Measurements from ENCODE around the gene TFEB.

TFEB gene

DNA sequence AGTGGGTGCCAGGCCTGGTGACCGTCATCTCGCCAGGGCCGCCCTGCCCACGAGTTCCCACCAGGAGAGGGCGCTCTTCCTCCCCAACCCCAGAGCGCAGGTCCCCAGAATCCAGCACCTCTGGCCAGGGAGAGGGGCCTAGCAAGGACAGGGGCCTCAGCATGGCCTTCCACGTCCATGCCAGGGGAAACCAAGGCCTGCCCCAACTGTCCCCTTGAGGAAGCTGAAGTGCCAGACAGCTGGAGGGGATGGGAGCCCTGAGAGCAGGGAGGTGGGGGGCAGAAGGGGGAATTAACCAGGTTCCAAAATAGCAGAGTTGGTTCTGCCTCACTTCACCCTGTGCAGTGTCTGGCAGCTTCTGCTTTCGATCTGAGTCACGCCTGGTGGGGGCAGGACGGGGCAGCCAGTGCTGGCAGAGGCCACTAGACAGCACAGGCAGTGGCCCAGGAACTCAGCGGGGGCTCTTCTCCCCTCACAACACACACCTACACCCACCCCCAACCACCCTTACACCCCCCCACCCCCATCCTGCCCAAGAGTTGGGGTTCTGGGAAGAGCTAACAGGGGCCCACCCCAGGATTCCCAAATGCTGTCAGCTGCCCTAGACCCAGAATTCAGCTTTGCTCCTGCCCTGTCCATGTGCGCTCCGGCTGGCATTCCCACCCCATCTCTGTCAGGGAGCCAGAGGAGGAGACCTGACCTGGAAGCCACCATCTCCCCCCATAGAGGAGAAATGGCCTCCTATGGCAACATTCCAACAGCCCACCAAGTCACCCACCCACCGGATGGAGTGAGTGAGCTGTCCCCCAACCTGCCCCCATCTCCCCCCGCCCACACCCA, 29.2 kb downstream of the TFEB start:
- Histone ChIP-seq H4K91ac (ENCODE audit: low read depth, low read length) (no peak overlapping the region), H4K12ac (ENCODE audit: low read depth, low read length) (no peak overlapping the region), H4K8ac (ENCODE audit: low read depth, low read length) (no peak overlapping the region), H3K27me3 (ENCODE audit: insufficient read depth, low read length) (no peaks in the 10 kb centered on the region), H3K9me3 (ENCODE audit: insufficient read depth, low read depth, low read length) (no peaks in the 10 kb centered on the region), H3K4me1 (ENCODE audit: control insufficient read depth in 1 of 2, insufficient read depth in 2 of 2, low read length in 2 of 2) (peaks cover 0 to 3% of the 10 kb centered on the region in 2 experiments), H2BK12ac (ENCODE audit: low read length) (no peak overlapping the region), H2BK5ac (ENCODE audit: low read depth, low read length, poor library complexity) (no peak overlapping the region), H3K9ac (ENCODE audit: low read length) (peak overlapping the region; percentile 8), H2AFZ (ENCODE audit: insufficient read depth, low read length, poor library complexity) (no peak overlapping the region), H3K18ac (ENCODE audit: low read length) (no peak overlapping the region), H3K14ac (ENCODE audit: low read length) (no peak overlapping the region), H3K79me1 (ENCODE audit: low read length) (no peaks in the 10 kb centered on the region), H3K36me3 (ENCODE audit: control insufficient read depth in 1 of 2, insufficient read depth in 2 of 2, low read length in 2 of 2) (no peaks in the 10 kb centered on the region), H3K4me3 (ENCODE audit: low read depth, low read length) (no peak overlapping the region), H3K4ac (ENCODE audit: low read depth, low read length) (peak overlapping the region; percentile 0), H2BK120ac (ENCODE audit: insufficient read depth, low read length, poor library complexity) (no peak overlapping the region), H3K23ac (ENCODE audit: low read length) (no peak overlapping the region), H3K4me2 (ENCODE audit: low read length) (no peak overlapping the region), H3K79me2 (ENCODE audit: control insufficient read depth, insufficient read depth, low read length, poor library complexity) (no peaks in the 10 kb centered on the region), H3K27ac (ENCODE audit: low read depth, low read length) (no peak overlapping the region), H2AK5ac (ENCODE audit: low read length) (no peak overlapping the region)
- peak in 1 of 2 donors; percentile 34 for DNase-seq
- no CpG with 5 or more reads among the region's 15 CpGs for WGBS (ENCODE audit: extremely low coverage, insufficient coverage, insufficient read length)

DNA sequence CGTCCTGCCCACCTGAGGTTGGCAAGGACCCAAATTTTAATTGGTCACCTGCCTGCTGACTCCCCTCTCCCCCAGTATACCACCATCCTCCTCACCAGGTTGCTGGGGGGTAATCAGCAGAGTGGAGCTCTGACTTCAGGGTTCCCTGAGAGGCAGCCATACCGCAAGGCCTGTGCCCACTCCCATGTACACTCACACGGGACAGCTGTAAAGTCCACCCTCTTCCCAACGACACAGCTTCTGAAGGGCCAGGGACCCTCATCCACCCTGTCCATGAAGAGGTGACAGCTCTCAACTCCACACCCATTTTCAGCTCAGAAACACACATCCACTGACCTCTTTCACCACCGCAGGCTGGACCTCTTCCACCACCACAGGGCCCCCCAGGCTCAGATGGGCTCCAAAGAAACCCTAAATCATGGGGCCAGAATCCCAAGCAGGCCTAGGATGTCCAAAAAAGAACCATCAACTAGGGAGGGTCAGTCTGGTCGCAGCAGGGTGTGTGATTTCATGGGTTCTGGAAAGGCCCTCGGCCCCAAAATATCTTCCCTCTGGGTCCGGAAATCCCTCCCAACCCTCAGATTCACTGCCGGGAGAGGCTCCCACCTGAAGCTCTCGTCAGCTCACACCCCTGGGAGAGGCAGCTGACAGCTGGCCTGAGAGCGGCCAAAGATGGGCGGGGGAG, 30.0 kb downstream of the TFEB start:
- Histone ChIP-seq H3K23ac (ENCODE audit: low read length) (no peak overlapping the region), H3K18ac (ENCODE audit: low read length) (no peak overlapping the region), H2BK12ac (ENCODE audit: low read length) (no peak overlapping the region), H3K79me2 (ENCODE audit: control insufficient read depth, insufficient read depth, low read length, poor library complexity) (no peaks in the 10 kb centered on the region), H3K14ac (ENCODE audit: low read length) (no peak overlapping the region), H4K8ac (ENCODE audit: low read depth, low read length) (no peak overlapping the region), H2AK5ac (ENCODE audit: low read length) (no peak overlapping the region), H3K27me3 (ENCODE audit: insufficient read depth, low read length) (no peaks in the 10 kb centered on the region), H4K91ac (ENCODE audit: low read depth, low read length) (no peak overlapping the region), H3K27ac (ENCODE audit: low read depth, low read length) (no peak overlapping the region), H3K4me2 (ENCODE audit: low read length) (no peak overlapping the region), H3K4me1 (ENCODE audit: control insufficient read depth in 1 of 2, insufficient read depth in 2 of 2, low read length in 2 of 2) (peaks cover 4 to 5% of the 10 kb centered on the region in 2 experiments), H3K36me3 (ENCODE audit: control insufficient read depth in 1 of 2, insufficient read depth in 2 of 2, low read length in 2 of 2) (no peaks in the 10 kb centered on the region), H4K12ac (ENCODE audit: low read depth, low read length) (no peak overlapping the region), H2BK120ac (ENCODE audit: insufficient read depth, low read length, poor library complexity) (no peak overlapping the region), H3K9me3 (ENCODE audit: insufficient read depth, low read depth, low read length) (no peaks in the 10 kb centered on the region), H3K4me3 (ENCODE audit: low read depth, low read length) (no peak overlapping the region), H2BK5ac (ENCODE audit: low read depth, low read length, poor library complexity) (no peak overlapping the region), H3K9ac (ENCODE audit: low read length) (no peak overlapping the region), H3K4ac (ENCODE audit: low read depth, low read length) (no peak overlapping the region), H3K79me1 (ENCODE audit: low read length) (no peaks in the 10 kb centered on the region), H2AFZ (ENCODE audit: insufficient read depth, low read length, poor library complexity) (no peak overlapping the region)
- no CpG with 5 or more reads among the region's 12 CpGs for WGBS (ENCODE audit: extremely low coverage, insufficient coverage, insufficient read length)
- no peak for DNase-seq

- Histone ChIP-seq H3K4me2 (ENCODE audit: low read length) (no peak overlapping the region), H2BK12ac (ENCODE audit: low read length) (no peak overlapping the region), H3K23ac (ENCODE audit: low read length) (no peak overlapping the region), H2AK5ac (ENCODE audit: low read length) (no peak overlapping the region), H4K8ac (ENCODE audit: low read depth, low read length) (no peak overlapping the region), H2BK120ac (ENCODE audit: insufficient read depth, low read length, poor library complexity) (no peak overlapping the region), H3K9me3 (ENCODE audit: insufficient read depth, low read depth, low read length) (no peaks in the 10 kb centered on the region), H3K79me2 (ENCODE audit: control insufficient read depth, insufficient read depth, low read length, poor library complexity) (no peaks in the 10 kb centered on the region), H3K9ac (ENCODE audit: low read length) (no peak overlapping the region), H2BK5ac (ENCODE audit: low read depth, low read length, poor library complexity) (no peak overlapping the region), H3K4me3 (ENCODE audit: low read depth, low read length) (no peak overlapping the region), H3K27me3 (ENCODE audit: insufficient read depth, low read length) (no peaks in the 10 kb centered on the region), H2AFZ (ENCODE audit: insufficient read depth, low read length, poor library complexity) (no peak overlapping the region), H3K14ac (ENCODE audit: low read length) (no peak overlapping the region), H3K79me1 (ENCODE audit: low read length) (no peaks in the 10 kb centered on the region), H4K91ac (ENCODE audit: low read depth, low read length) (no peak overlapping the region), H3K4me1 (ENCODE audit: control insufficient read depth in 1 of 2, insufficient read depth in 2 of 2, low read length in 2 of 2) (peaks cover 5 to 6% of the 10 kb centered on the region in 2 experiments), H3K18ac (ENCODE audit: low read length) (no peak overlapping the region), H3K4ac (ENCODE audit: low read depth, low read length) (no peak overlapping the region), H3K36me3 (ENCODE audit: control insufficient read depth in 1 of 2, insufficient read depth in 2 of 2, low read length in 2 of 2) (no peaks in the 10 kb centered on the region), H4K12ac (ENCODE audit: low read depth, low read length) (no peak overlapping the region), H3K27ac (ENCODE audit: low read depth, low read length) (no peak overlapping the region)
- no peak for DNase-seq
- WGBS (ENCODE audit: extremely low coverage, insufficient coverage, insufficient read length) = no CpG with 5 or more reads among the region's 5 CpGs
Measured at GRCh38 chr6:41704656-41705310, 30.6 kb downstream of the TFEB start.

GRCh38 chr6:41704028-41704427, 31.4 kb downstream of the TFEB start:
- H3K4me2 ChIP-seq (ENCODE audit: low read length) = no peak overlapping the region
- DNase-seq = no peak
- no peak overlapping the region for H3K4me3 ChIP-seq (ENCODE audit: low read depth, low read length)
- no peak overlapping the region for H4K12ac ChIP-seq (ENCODE audit: low read depth, low read length)
- no peak overlapping the region for H2BK12ac ChIP-seq (ENCODE audit: low read length)
- H3K79me1 ChIP-seq (ENCODE audit: low read length) = peaks cover 2% of the 10 kb centered on the region
- H3K23ac ChIP-seq (ENCODE audit: low read length) = no peak overlapping the region
- H2AFZ ChIP-seq (ENCODE audit: insufficient read depth, low read length, poor library complexity) = no peak overlapping the region
- H4K91ac ChIP-seq (ENCODE audit: low read depth, low read length) = no peak overlapping the region
- peaks cover 8 to 10% of the 10 kb centered on the region in 2 experiments for H3K4me1 ChIP-seq (ENCODE audit: control insufficient read depth in 1 of 2, insufficient read depth in 2 of 2, low read length in 2 of 2)
- no peaks in the 10 kb centered on the region for H3K36me3 ChIP-seq (ENCODE audit: control insufficient read depth in 1 of 2, insufficient read depth in 2 of 2, low read length in 2 of 2)
- no peak overlapping the region for H3K14ac ChIP-seq (ENCODE audit: low read length)
- no peak overlapping the region for H4K8ac ChIP-seq (ENCODE audit: low read depth, low read length)
- H3K9ac ChIP-seq (ENCODE audit: low read length) = no peak overlapping the region
- H2BK120ac ChIP-seq (ENCODE audit: insufficient read depth, low read length, poor library complexity) = no peak overlapping the region
- H3K4ac ChIP-seq (ENCODE audit: low read depth, low read length) = no peak overlapping the region
- no CpG with 5 or more reads among the region's 7 CpGs for WGBS (ENCODE audit: extremely low coverage, insufficient coverage, insufficient read length)
- H3K9me3 ChIP-seq (ENCODE audit: insufficient read depth, low read depth, low read length) = no peaks in the 10 kb centered on the region
- no peak overlapping the region for H2AK5ac ChIP-seq (ENCODE audit: low read length)
- no peak overlapping the region for H3K27ac ChIP-seq (ENCODE audit: low read depth, low read length)
- no peaks in the 10 kb centered on the region for H3K27me3 ChIP-seq (ENCODE audit: insufficient read depth, low read length)
- no peaks in the 10 kb centered on the region for H3K79me2 ChIP-seq (ENCODE audit: control insufficient read depth, insufficient read depth, low read length, poor library complexity)
- H2BK5ac ChIP-seq (ENCODE audit: low read depth, low read length, poor library complexity) = no peak overlapping the region
- no peak overlapping the region for H3K18ac ChIP-seq (ENCODE audit: low read length)
